Measurements from ENCODE around the gene RALGPS1. TPM values are rescaled to one million over a fixed set of nuclear protein-coding genes. Genes with fewer than 3 reads are reported as not detected.
A peak's percentile ranks its signal among the peaks of the same experiment; 100 is the strongest.

The RALGPS1 gene
- total and polyA plus RNA-seq, 8 donors = 5.8 to 12.7 (median 9.3) TPM

GRCh38 chr9:127203681-127204327 lies 289.2 kb downstream of the RALGPS1 start:
- TF ChIP-seq CTCF (IDR thresholded peaks at IDR 0.05) = no peak
- Histone ChIP-seq H3K4me3 (no peak overlapping the region), H3K27me3 (no peaks in the 10 kb centered on the region), H3K9me3 (no peaks in the 10 kb centered on the region), H3K27ac (no peak overlapping the region), H3K36me3 (no peaks in the 10 kb centered on the region), H3K4me1 (no peaks in the 10 kb centered on the region)
- ATAC-seq (no peak), DNase-seq (peak in 2 of 6 donors; percentile 34 to 45), FAIRE-seq (no peak)
- intact Hi-C loops (cut with DNase I) = no loop called here
- WGBS, 2 donors = 83 to 90% methylated on average over 5 of the region's 5 CpGs

- peak in 2 of 6 donors; percentile 25 to 37 for DNase-seq
- WGBS, 2 donors = 81 to 82% methylated on average over 7 of the region's 7 CpGs
These were observed 290.3 kb downstream of the RALGPS1 start for GRCh38 chr9:127204771-127205470.

GRCh38 chr9:127205952-127206351 lies 291.4 kb downstream of the RALGPS1 start:
- Histone ChIP-seq H3K36me3 (no peaks in the 10 kb centered on the region), H3K27me3 (no peaks in the 10 kb centered on the region), H3K4me1 (no peaks in the 10 kb centered on the region), H3K4me3 (no peak overlapping the region), H3K9me3 (no peaks in the 10 kb centered on the region), H3K27ac (no peak overlapping the region)
- peak in 1 of 6 donors; percentile 9 for DNase-seq
- FAIRE-seq = no peak
- intact Hi-C loops (cut with DNase I) = no loop called here
- 90 to 92% methylated on average over 4 of the region's 4 CpGs for WGBS, 2 donors
- ATAC-seq = no peak
- no peak for TF ChIP-seq CTCF (IDR thresholded peaks at IDR 0.05)

More at GRCh38 chr9:127204771-127205470, 290.3 kb downstream of the RALGPS1 start:
- Histone ChIP-seq H3K27me3 (no peaks in the 10 kb centered on the region), H3K4me3 (no peak overlapping the region), H3K9me3 (no peaks in the 10 kb centered on the region), H3K4me1 (no peaks in the 10 kb centered on the region), H3K36me3 (no peaks in the 10 kb centered on the region), H3K27ac (no peak overlapping the region)
- TF ChIP-seq CTCF (IDR thresholded peaks at IDR 0.05) = no peak
- no peak for ATAC-seq
- intact Hi-C loops (cut with DNase I) = no loop called here
- FAIRE-seq = no peak

GRCh38 chr9:127206666-127207065 lies 292.1 kb downstream of the RALGPS1 start:
- Histone ChIP-seq H3K4me3 (no peak overlapping the region), H3K27me3 (no peaks in the 10 kb centered on the region), H3K4me1 (no peaks in the 10 kb centered on the region), H3K36me3 (no peaks in the 10 kb centered on the region), H3K27ac (no peak overlapping the region), H3K9me3 (no peaks in the 10 kb centered on the region)
- no peak for TF ChIP-seq CTCF (IDR thresholded peaks at IDR 0.05)
- FAIRE-seq (no peak), ATAC-seq (no peak), DNase-seq (no peak)
- intact Hi-C loops (cut with DNase I) = no loop called here
- 85 to 92% methylated on average over 3 of the region's 3 CpGs for WGBS, 2 donors
